ENCODE results near the gene SALL4. TPM values are rescaled to one million over a fixed set of nuclear protein-coding genes. Genes with fewer than 3 reads are reported as not detected.
"Not testable (repeated sequence)": the region's sequence is repeated elsewhere in the genome, so short reads cannot be mapped to it uniquely, and the experiment has no call there.

SALL4 gene
- total RNA-seq, 2 experiments from 2014 or later, result 0.05 to 0.08 TPM

DNA sequence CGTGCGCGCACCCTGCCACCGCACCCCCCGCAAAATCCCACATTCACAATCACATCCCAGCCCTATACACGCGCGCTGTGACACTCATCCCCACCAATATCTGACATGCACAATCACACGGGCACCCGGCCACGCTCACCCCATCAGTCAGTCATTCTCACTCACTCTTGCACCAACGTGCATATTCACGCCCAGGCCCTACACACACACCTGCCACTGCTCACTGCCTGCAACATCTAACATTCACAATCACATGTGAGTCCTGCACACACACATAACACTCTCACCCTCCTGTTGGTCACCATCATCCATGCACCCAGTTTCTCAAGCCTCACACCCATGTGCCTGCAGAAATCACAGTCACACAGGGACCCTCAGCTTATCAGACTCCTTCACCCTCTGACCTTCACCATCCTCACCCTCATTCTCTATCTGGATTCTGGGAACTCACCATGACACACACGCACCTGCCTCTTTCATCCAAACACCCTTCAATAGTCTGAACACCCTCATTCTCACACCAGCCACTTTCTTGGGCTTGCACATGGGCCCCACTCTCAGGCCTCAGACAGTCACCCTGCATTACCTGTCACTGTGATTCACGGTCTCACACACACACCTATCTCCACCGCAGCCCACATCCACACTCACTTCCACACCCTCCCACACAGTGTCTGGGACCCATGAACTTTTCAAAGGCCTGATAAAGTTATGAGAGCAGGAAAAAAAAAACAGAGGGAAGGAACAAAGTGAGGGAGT lies 33.4 kb downstream of the SALL4 start:
- Mint-ChIP-seq H3K36me3 (ENCODE audit: low read depth) (no peaks in the 10 kb centered on the region), H3K27ac (no peak overlapping the region), H3K27me3 (peaks cover 44% of the 10 kb centered on the region), H3K4me1 (ENCODE audit: low read depth) (peaks cover 12% of the 10 kb centered on the region), H3K4me3 (peak overlapping the region; percentile 80), H3K9me3 (no peaks in the 10 kb centered on the region)
- Histone ChIP-seq H3K4me1 (ENCODE audit: insufficient read depth, low read length) (peaks cover 10% of the 10 kb centered on the region), H3K9me3 (ENCODE audit: control insufficient read depth in 1 of 2, insufficient read depth in 1 of 2, low read length in 2 of 2) (peaks cover 0 to 5% of the 10 kb centered on the region in 2 experiments), H3K4me3 (ENCODE audit: low read length) (no peak overlapping the region), H3K27me3 (ENCODE audit: control insufficient read depth in 1 of 2, insufficient read depth in 2 of 2, low read length in 2 of 2) (peaks cover 20 to 32% of the 10 kb centered on the region in 2 experiments), H3K27ac (ENCODE audit: low read depth in 1 of 2, low read length in 2 of 2) (no peak overlapping the region), H3K36me3 (ENCODE audit: insufficient read depth, low read length) (no peaks in the 10 kb centered on the region)
- TF ChIP-seq, protein P1, sequence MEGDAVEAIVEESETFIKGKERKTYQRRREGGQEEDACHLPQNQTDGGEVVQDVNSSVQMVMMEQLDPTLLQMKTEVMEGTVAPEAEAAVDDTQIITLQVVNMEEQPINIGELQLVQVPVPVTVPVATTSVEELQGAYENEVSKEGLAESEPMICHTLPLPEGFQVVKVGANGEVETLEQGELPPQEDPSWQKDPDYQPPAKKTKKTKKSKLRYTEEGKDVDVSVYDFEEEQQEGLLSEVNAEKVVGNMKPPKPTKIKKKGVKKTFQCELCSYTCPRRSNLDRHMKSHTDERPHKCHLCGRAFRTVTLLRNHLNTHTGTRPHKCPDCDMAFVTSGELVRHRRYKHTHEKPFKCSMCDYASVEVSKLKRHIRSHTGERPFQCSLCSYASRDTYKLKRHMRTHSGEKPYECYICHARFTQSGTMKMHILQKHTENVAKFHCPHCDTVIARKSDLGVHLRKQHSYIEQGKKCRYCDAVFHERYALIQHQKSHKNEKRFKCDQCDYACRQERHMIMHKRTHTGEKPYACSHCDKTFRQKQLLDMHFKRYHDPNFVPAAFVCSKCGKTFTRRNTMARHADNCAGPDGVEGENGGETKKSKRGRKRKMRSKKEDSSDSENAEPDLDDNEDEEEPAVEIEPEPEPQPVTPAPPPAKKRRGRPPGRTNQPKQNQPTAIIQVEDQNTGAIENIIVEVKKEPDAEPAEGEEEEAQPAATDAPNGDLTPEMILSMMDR (IDR thresholded peaks at IDR 0.05), result no peak
- DNase-seq (no peak), ATAC-seq (ENCODE audit: poor library complexity) (no peak)
- ChIA-PET POLR2A (no interaction called here), CTCF (no interaction called here)
- intact Hi-C loops (cut with DNase I, micrococcal nuclease), result no loop called here

GRCh38 chr20:51767867-51768758 lies 34.2 kb downstream of the SALL4 start, which contains the start of gene ATP9A:
Gene ATP9A (minus strand): TSS chr20:51768390. CDS start chr20:51768369, 21 bp downstream.
- POLR2A ChIA-PET, result no interaction called here
- Mint-ChIP-seq H3K27ac (no peak within 1 kb of the TSS), H3K9me3 (no peaks in the 10 kb centered on the region), H3K27me3 (peaks cover 44% of the 10 kb centered on the region), H3K4me3 (peak within 1 kb of the TSS; percentile 80), H3K36me3 (ENCODE audit: low read depth) (no peaks in the 10 kb centered on the region), H3K4me1 (ENCODE audit: low read depth) (peaks cover 12% of the 10 kb centered on the region)
- CTCF ChIA-PET, result no interaction called here
- intact Hi-C loops (cut with DNase I, micrococcal nuclease), result no loop called here
- ATAC-seq (ENCODE audit: poor library complexity), result no peak
- Histone ChIP-seq H3K4me1 (ENCODE audit: insufficient read depth, low read length) (peaks cover 10% of the 10 kb centered on the region), H3K36me3 (ENCODE audit: insufficient read depth, low read length) (no peaks in the 10 kb centered on the region), H3K27ac (ENCODE audit: low read depth in 1 of 2, low read length in 2 of 2) (no peak within 1 kb of the TSS), H3K4me3 (ENCODE audit: low read length) (peak within 1 kb of the TSS; percentile 34), H3K9me3 (ENCODE audit: control insufficient read depth in 1 of 2, insufficient read depth in 1 of 2, low read length in 2 of 2) (peaks cover 0 to 5% of the 10 kb centered on the region in 2 experiments), H3K27me3 (ENCODE audit: control insufficient read depth in 1 of 2, insufficient read depth in 2 of 2, low read length in 2 of 2) (peaks cover 20 to 30% of the 10 kb centered on the region in 2 experiments)
- DNase-seq, result no peak
- TF ChIP-seq, protein P1 (IDR thresholded peaks at IDR 0.05), result no peak

DNA sequence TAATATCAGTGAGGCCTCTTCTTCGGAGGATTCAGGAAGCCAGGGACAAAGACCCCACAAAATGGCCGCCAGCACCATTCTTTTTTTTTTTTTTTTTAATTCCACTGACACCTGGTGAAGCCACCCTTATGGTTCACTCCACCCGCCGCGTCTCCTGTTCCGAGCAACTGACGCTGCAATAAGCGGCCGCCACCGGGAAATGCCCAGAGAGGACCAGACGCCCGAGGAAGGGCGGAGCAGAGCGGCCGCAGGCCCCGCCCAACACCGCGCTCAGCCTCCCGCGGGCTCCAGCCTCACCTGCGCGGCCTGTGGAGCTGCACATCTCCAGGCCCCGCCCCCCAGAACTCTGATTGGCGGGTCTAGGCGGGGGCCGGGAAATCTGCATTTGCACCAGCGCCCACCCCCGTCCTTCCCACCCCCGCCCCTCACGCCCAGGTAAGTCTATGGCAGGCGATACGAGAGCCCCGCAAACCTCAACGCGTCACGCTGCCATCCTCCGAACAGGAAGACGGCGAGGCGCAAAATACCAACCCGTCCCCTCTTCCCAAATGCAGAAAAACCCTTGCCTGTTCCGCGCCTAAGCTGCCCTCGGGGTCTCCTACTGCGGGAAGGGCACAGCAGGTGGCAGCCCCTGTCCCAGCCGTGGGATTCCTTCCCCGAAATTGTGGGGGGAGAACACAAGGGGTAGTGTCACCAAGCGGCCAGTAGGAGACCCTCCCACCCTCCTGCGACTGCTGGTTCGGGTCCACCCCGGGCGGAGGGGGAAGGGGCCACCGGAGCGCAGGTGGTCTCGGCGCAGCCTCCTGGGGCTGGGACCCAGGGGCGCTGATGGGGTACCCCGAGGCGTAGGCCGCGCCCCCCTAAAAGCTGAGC lies 35.1 kb downstream of the SALL4 start:
- Histone ChIP-seq H3K36me3 (ENCODE audit: insufficient read depth, low read length) (no peaks in the 10 kb centered on the region), H3K9me3 (ENCODE audit: control insufficient read depth in 1 of 2, insufficient read depth in 1 of 2, low read length in 2 of 2) (peaks cover 0 to 10% of the 10 kb centered on the region in 2 experiments), H3K4me1 (ENCODE audit: insufficient read depth, low read length) (peaks cover 10% of the 10 kb centered on the region), H3K27me3 (ENCODE audit: control insufficient read depth in 1 of 2, insufficient read depth in 2 of 2, low read length in 2 of 2) (peaks cover 20 to 24% of the 10 kb centered on the region in 2 experiments), H3K27ac (ENCODE audit: low read depth in 1 of 2, low read length in 2 of 2) (no peak overlapping the region), H3K4me3 (ENCODE audit: low read length) (peak overlapping the region; percentile 34)
- H3K27ac Mint-ChIP-seq, result no peak overlapping the region
- H3K27me3 Mint-ChIP-seq, result peaks cover 42% of the 10 kb centered on the region
- peak overlapping the region; percentile 54 for H3K4me3 Mint-ChIP-seq
- ChIA-PET CTCF (no interaction called here), POLR2A (no interaction called here)
- H3K36me3 Mint-ChIP-seq (ENCODE audit: low read depth), result no peaks in the 10 kb centered on the region
- TF ChIP-seq, protein P1 (IDR thresholded peaks at IDR 0.05), result no peak
- peaks cover 12% of the 10 kb centered on the region for H3K4me1 Mint-ChIP-seq (ENCODE audit: low read depth)
- peak in 8 of 14 experiments; percentile 2 to 67 (median 18) for DNase-seq
- intact Hi-C loops (cut with DNase I, micrococcal nuclease), result no loop called here
- H3K9me3 Mint-ChIP-seq, result no peaks in the 10 kb centered on the region
- ATAC-seq (ENCODE audit: poor library complexity), result peak; percentile 57

DNA sequence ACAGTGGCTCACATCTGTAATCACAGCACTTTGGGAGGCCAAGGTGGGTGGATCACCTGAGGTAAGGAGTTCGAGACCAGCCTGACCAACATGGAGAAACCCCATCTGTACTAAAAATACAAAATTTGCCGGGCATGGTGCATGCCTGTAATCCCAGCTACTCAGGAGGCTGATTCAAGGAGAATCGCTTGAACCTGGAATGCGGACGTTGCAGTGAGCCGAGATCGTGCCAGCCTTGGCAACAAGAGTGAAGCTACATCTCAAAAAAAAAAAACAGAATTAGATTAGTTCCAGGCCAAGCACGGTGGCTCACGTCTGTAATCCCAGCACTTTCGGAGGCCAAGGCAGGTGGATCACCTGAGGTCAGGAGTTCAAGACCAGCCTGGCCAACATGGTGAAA lies 36.9 kb downstream of the SALL4 start:
- not testable (repeated sequence) for H3K4me3 Mint-ChIP-seq

More for the DNA sequence above, 36.9 kb downstream of the SALL4 start:
- Mint-ChIP-seq H3K27me3 (peaks cover 35% of the 10 kb centered on the region), H3K4me1 (ENCODE audit: low read depth) (peaks cover 12% of the 10 kb centered on the region)
- Histone ChIP-seq H3K27me3 (ENCODE audit: control insufficient read depth in 1 of 2, insufficient read depth in 2 of 2, low read length in 2 of 2) (peaks cover 20 to 24% of the 10 kb centered on the region in 2 experiments), H3K9me3 (ENCODE audit: control insufficient read depth in 1 of 2, insufficient read depth in 1 of 2, low read length in 2 of 2) (peaks cover 0 to 12% of the 10 kb centered on the region in 2 experiments), H3K4me1 (ENCODE audit: insufficient read depth, low read length) (peaks cover 10% of the 10 kb centered on the region)
- H3K27ac ChIP-seq (ENCODE audit: low read depth in 1 of 2, low read length in 2 of 2); H3K4me3 ChIP-seq (ENCODE audit: low read length); intact Hi-C loops (cut with DNase I, micrococcal nuclease); H3K9me3 Mint-ChIP-seq; DNase-seq; H3K27ac Mint-ChIP-seq; CTCF ChIA-PET; ATAC-seq (ENCODE audit: poor library complexity); H3K36me3 Mint-ChIP-seq (ENCODE audit: low read depth); H3K36me3 ChIP-seq (ENCODE audit: insufficient read depth, low read length); POLR2A ChIA-PET: not testable (repeated sequence)

Measured in CD4-positive, alpha-beta T cell (primary cell).